CD4-positive, alpha-beta T cell treated with Interleukin-4 for 4 hours (primary cell): ENCODE measurements around the gene TBC1D24.

Source experiments
- DNase-seq: peaks from one replicate; pipeline ENCODE4 v3.0.0-alpha.2; 2020

TBC1D24 gene

DNA sequence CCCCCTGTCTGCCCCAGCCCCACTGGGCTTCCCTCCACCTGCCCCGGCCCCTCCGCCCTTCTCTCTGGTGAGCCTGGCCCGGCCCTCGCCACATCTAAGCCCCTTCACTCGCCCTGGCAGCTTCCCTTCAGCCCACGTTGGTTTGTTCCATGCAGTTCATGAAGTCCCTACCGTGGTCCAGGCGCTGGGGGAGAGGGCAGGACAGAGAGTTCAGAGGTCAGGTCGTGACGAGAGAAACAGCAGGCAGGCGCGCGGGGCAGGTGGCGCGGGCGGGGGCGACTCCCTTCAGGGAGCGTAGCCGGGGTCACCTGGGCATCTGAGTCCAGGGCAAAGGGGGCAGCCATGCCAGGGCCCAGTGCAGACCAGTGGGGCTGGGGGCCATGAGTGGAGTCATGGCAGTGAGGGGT lies 23.9 kb upstream of the TBC1D24 start:
- DNase-seq: no peak

GRCh38 chr16:2451851-2452320 lies 23.0 kb upstream of the TBC1D24 start:
- DNase-seq: no peak

GRCh38 chr16:2452650-2453049 lies 22.3 kb upstream of the TBC1D24 start:
- DNase-seq: no peak

DNA sequence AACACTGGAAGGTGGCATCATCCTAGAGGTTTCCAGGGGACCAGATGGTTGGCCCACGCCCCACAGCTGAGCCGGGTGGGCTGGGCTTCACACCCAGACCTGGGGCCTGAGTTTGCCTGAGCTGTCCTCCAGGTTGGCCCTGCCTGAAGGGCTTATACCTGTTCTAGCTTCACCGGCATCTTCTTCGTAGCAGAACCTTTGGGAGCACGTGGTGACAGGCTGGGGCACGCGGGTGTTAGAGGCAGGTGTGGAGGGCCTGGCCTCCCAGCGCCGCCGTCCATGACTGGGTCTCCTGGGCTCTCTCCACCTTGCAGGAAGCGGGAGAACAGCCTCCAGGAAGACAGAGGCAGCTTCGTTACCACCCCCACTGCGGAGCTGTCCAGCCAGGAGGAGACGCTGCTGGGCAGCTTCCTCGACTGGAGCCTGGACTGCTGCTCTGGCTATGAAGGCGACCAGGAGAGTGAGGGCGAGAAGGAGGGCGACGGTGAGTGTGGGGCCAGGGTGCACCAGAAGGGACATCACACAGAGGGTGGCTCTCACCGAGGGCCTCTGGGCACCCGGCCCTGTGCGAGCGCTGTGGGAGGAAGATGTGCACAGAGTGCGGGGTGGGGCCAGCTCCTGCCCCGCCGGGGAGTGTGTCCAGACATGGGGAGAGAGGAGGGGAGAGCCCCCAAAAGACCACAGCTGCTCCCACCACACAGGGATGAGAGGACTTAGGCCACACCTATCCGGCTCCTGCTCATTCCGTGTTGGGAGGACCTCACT lies 19.7 kb upstream of the TBC1D24 start:
- no peak for DNase-seq

GRCh38 chr16:2456551-2457153 lies 18.3 kb upstream of the TBC1D24 start:
- no peak for DNase-seq

GRCh38 chr16:2457267-2457666 lies 17.7 kb upstream of the TBC1D24 start:
- DNase-seq: no peak

DNA sequence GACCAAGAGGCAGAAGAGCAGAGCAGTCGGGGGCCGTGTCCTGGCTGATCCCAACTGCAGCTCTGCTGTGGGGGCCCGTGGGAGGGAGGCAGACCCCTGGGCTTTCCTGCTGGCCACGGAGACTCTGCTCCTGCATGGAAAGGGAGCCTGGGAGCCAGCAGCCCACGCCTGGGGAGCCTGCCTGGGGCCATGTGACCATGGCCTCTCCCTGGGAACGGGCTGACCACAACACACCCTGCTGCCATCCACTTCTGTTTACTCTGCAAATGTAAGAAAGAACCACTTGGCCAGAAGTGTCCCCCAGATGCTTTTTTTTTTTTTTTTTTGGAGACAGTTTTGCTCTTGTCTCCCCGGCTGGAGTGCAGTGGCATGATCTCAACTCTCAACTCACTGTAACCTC lies 17.0 kb upstream of the TBC1D24 start:
- DNase-seq: no peak

- no peak for DNase-seq
Observed at GRCh38 chr16:2458887-2459646, 15.9 kb upstream of the TBC1D24 start.

- peak; percentile 93 for DNase-seq
Observed at GRCh38 chr16:2459647-2460390, 15.1 kb upstream of the TBC1D24 start, which contains the start of gene TEDC2. TEDC2 (plus strand) TSS chr16:2460109; CDS start chr16:2460145, 36 bp downstream.

- DNase-seq: no peak
Observed at GRCh38 chr16:2460391-2460713, 14.6 kb upstream of the TBC1D24 start.

- DNase-seq: no peak
Observed at GRCh38 chr16:2460916-2461315, 14.0 kb upstream of the TBC1D24 start.

GRCh38 chr16:2462031-2462866 lies 12.7 kb upstream of the TBC1D24 start:
- no peak for DNase-seq

- DNase-seq: no peak
Observed at GRCh38 chr16:2464333-2464732, 10.6 kb upstream of the TBC1D24 start.

DNA sequence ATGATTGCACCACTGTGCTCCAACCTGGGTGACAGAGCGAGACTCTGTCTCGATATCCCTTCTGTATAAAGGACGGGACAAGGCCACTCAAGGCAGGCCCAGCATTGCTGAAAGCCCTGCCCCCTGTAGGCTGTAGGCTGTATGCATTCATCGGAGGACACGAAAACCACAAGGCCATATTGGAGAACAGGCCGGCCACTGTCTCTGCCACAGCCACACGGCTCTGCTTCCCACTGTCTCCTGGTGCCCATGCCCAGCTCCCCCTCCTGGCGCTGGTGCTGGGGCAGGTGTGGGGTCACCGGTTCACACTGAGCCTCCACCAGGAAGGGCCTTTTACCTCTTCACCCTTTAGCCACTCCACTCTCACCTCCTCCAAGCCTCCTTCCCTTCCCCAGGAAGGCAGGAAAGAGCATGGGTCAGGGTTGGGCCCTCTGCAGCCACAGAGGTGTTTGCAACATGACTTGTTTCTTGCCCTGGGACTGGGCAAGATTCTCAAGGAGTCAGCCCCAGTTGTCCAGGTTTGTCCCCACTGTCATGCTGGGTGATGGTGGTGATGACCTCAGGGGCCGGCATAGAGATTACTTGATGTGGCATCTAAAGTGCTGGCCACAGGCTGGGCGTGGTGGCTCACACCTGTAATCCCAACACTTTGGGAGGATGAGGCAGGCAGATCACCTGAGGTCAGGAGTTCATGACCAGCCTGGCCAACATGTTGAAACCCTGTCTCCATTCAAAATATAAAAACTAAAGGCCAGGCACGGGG lies 9.1 kb upstream of the TBC1D24 start:
- no peak for DNase-seq

GRCh38 chr16:2466667-2467527 lies 8.0 kb upstream of the TBC1D24 start:
- no peak for DNase-seq

- DNase-seq: no peak
Observed at GRCh38 chr16:2467528-2468232, 7.2 kb upstream of the TBC1D24 start.

GRCh38 chr16:2468233-2468724 lies 6.6 kb upstream of the TBC1D24 start:
- no peak for DNase-seq

DNA sequence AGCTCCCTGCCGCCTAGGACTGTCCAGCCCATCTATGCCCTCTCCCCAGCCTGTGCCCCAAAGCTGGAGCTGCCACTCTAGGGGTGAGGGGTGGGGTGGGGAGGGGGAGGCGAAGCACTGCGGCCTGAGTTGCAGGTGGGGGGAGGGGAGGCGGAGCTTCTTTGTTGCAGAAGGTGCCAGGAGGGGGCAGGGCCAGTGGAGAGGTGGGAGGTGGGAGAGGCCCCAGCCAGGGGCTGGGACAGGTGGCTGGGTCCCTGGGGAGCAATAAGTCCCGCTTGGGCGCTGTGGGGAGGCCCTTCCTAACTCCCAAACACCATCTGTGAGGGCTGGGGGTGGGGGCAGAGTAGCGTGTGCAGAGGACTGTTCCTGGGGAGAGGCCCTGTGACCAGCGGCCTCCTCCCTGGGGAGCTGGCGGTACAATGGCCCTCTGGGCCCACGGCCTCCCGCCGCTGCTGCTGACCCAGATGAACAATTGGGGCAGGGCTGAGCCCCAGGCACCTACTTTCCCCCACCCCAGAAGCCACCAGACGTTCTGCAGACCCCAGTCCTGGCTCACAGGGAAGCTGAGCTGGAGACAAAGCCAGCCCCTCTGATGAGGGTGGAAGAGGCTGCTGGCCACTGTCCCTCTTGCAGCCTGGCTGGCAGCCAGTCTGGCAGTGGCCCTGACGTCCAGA lies 6.1 kb upstream of the TBC1D24 start:
- no peak for DNase-seq
